Measurements from ENCODE around the gene FAM210A. TPM values are rescaled to one million over a fixed set of nuclear protein-coding genes. Genes with fewer than 3 reads are reported as not detected.

The FAM210A gene
- total and polyA plus RNA-seq, 2 donors (not counting 1 experiment from before 2014, with no cell fraction given): 4.2 to 11.4 TPM

DNA sequence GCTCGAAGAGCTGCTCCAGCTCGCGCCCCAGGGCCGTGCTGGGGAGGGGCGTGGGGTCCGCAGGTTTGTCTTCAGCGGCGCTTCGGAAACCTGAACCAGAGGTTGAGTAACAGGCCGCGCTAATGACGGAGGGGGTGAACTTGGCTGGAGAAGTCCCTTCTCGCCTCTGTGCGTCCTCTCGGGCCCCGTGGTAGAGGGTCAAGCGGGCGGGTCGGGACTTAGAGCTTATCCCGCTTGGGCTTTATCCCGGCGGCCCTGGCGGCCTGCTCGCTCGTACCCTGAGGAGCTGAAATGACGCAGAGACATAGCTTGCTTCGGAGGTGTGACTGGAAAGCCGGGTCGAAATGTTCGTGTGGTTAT is 594 bp upstream of the FAM210A start:
- no peak for ATAC-seq (ENCODE audit: low read depth)
- Histone ChIP-seq H3K36me3 (replicated peaks in 1 of 2; ENCODE audit: control extremely low read depth in 1 of 2, control insufficient read depth in 1 of 2, extremely low read depth in 1 of 2, insufficient read depth in 2 of 2, low read length in 1 of 2) (peaks cover 3 to 4% of the 10 kb centered on the region in 2 experiments), H3K9me3 (ENCODE audit: control extremely low read depth in 1 of 3, control insufficient read depth in 2 of 3, insufficient read depth in 1 of 3, low read length in 2 of 3) (no peaks in the 10 kb centered on the region), H3K27me3 (replicated peaks in 1 of 4; ENCODE audit: control extremely low read depth in 1 of 4, control insufficient read depth in 3 of 4, insufficient read depth in 4 of 4, low read length in 3 of 4) (no peaks in the 10 kb centered on the region), H3K27ac (ENCODE audit: low read length in 2 of 2) (peak overlapping the region; percentile 83 to 94), H3K4me3 (ENCODE audit: control extremely low read depth in 1 of 5, extremely low read depth in 1 of 5, insufficient read depth in 1 of 5, low read depth in 2 of 5, low read length in 4 of 5) (peak overlapping the region; percentile 51 to 94 (median 88)), H3K79me2 (ENCODE audit: control insufficient read depth, insufficient read depth, low read length) (peaks cover 98% of the 10 kb centered on the region), H3K9ac (ENCODE audit: low read length) (peak overlapping the region; percentile 91), H3K4me1 (ENCODE audit: control insufficient read depth in 2 of 2, insufficient read depth in 2 of 2, low read length in 2 of 2) (peaks cover 21 to 26% of the 10 kb centered on the region in 2 donors), H2AFZ (ENCODE audit: insufficient read depth, low read depth, low read length, poor library complexity, severe bottlenecking) (peak overlapping the region; percentile 95), H4K20me1 (ENCODE audit: control insufficient read depth, insufficient read depth, low read length, poor library complexity, severe bottlenecking) (peaks cover 14% of the 10 kb centered on the region), H3K4me2 (replicated peaks; ENCODE audit: low read depth, low read length, poor library complexity, severe bottlenecking) (peak overlapping the region; percentile 89)
- intact Hi-C loops (cut with micrococcal nuclease): loop anchor here (1.0 to 5.0 kb wide), 5 partner anchors 164 to 1025 kb away; partner anchors contain the start of genes CEP192, CEP76 and ZNF519
- peaks cover 51% of the 10 kb centered on the region for H3K4me1 Mint-ChIP-seq
- H3K4me3 Mint-ChIP-seq: peak overlapping the region; percentile 97
- POLR2A ChIA-PET: interaction anchor here (0.6 to 1.0 kb wide), 2 partner anchors 150 to 843 kb away, joined by 3 to 5 read pairs; partner anchors contain the start of gene PTPN2
- CTCF ChIA-PET: interaction anchor here (0.5 to 2.0 kb wide), 4 partner anchors 17 to 511 kb away, joined by 3 to 12 read pairs (median 3); no protein-coding TSS in a partner anchor
- H3K9me3 Mint-ChIP-seq (ENCODE audit: insufficient read depth): no peaks in the 10 kb centered on the region
- no peak for TF ChIP-seq EZH2 (IDR thresholded peaks at IDR 0.05; ENCODE audit: borderline replicate concordance, insufficient read depth, low read depth, low read length, poor library complexity, severe bottlenecking)
- TF ChIP-seq, protein P1, sequence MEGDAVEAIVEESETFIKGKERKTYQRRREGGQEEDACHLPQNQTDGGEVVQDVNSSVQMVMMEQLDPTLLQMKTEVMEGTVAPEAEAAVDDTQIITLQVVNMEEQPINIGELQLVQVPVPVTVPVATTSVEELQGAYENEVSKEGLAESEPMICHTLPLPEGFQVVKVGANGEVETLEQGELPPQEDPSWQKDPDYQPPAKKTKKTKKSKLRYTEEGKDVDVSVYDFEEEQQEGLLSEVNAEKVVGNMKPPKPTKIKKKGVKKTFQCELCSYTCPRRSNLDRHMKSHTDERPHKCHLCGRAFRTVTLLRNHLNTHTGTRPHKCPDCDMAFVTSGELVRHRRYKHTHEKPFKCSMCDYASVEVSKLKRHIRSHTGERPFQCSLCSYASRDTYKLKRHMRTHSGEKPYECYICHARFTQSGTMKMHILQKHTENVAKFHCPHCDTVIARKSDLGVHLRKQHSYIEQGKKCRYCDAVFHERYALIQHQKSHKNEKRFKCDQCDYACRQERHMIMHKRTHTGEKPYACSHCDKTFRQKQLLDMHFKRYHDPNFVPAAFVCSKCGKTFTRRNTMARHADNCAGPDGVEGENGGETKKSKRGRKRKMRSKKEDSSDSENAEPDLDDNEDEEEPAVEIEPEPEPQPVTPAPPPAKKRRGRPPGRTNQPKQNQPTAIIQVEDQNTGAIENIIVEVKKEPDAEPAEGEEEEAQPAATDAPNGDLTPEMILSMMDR (IDR thresholded peaks at IDR 0.05): no peak
- WGBS (ENCODE audit: insufficient coverage): under 1% methylated on average over 30 of the region's 30 CpGs
- DNase-seq: no peak
- H3K27me3 Mint-ChIP-seq: no peaks in the 10 kb centered on the region
- peak overlapping the region; percentile 98 for H3K27ac Mint-ChIP-seq

DNA sequence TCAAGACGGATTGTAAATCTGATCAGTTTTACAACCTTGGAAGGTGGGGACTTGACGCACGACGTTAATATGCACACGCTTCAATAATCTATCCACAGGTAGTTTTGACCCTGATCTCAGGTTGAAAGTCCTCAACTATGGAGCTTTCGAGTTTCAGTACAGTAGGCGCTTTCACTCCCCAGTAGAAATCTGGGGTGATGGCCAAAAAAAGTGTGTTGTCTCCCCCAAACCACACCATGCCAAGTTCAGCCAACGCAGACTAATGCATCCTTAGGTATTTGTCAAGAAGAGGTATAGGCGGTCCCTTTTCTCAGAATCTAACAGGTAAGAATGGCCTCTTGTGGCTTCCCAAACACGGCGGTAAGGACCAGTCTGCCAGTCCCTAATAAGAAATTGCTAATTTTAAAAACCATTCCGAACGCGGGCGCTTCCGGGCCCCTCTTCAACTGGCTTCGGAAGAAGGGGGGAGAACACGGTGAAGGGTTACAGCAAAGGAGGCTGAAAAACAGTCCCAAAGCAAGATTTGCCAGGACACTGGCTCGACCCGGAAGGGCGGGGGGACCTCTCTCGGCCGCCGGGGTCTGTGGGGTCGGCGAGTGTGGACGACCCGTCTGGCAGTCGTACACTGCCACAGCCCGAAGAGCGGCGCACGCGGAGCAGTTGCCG is 659 bp downstream of the FAM210A start:
- Histone ChIP-seq H3K4me2 (replicated peaks; ENCODE audit: low read depth, low read length, poor library complexity, severe bottlenecking) (peak overlapping the region; percentile 89), H3K4me1 (ENCODE audit: control insufficient read depth in 2 of 2, insufficient read depth in 2 of 2, low read length in 2 of 2) (peaks cover 20 to 26% of the 10 kb centered on the region in 2 donors), H4K20me1 (ENCODE audit: control insufficient read depth, insufficient read depth, low read length, poor library complexity, severe bottlenecking) (peaks cover 10% of the 10 kb centered on the region), H3K9ac (ENCODE audit: low read length) (peak overlapping the region; percentile 91), H2AFZ (ENCODE audit: insufficient read depth, low read depth, low read length, poor library complexity, severe bottlenecking) (peak overlapping the region; percentile 95), H3K36me3 (replicated peaks in 1 of 2; ENCODE audit: control extremely low read depth in 1 of 2, control insufficient read depth in 1 of 2, extremely low read depth in 1 of 2, insufficient read depth in 2 of 2, low read length in 1 of 2) (peaks cover 0 to 3% of the 10 kb centered on the region in 2 experiments), H3K79me2 (ENCODE audit: control insufficient read depth, insufficient read depth, low read length) (peaks cover 99% of the 10 kb centered on the region), H3K4me3 (ENCODE audit: control extremely low read depth in 1 of 5, extremely low read depth in 1 of 5, insufficient read depth in 1 of 5, low read depth in 2 of 5, low read length in 4 of 5) (peak overlapping the region; percentile 45 to 94 (median 88)), H3K27ac (ENCODE audit: low read length in 2 of 2) (peak overlapping the region; percentile 35 to 94), H3K27me3 (replicated peaks in 1 of 4; ENCODE audit: control extremely low read depth in 1 of 4, control insufficient read depth in 3 of 4, insufficient read depth in 4 of 4, low read length in 3 of 4) (no peaks in the 10 kb centered on the region), H3K9me3 (ENCODE audit: control extremely low read depth in 1 of 3, control insufficient read depth in 2 of 3, insufficient read depth in 1 of 3, low read length in 2 of 3) (no peaks in the 10 kb centered on the region)
- no peak for ATAC-seq (ENCODE audit: low read depth)
- POLR2A ChIA-PET: interaction anchor here (0.9 to 1.0 kb wide), 2 partner anchors 163 to 842 kb away, joined by 4 to 5 read pairs; partner anchors contain the start of gene PTPN2
- Mint-ChIP-seq H3K4me1 (peaks cover 46% of the 10 kb centered on the region), H3K27ac (peak overlapping the region; percentile 98), H3K27me3 (no peaks in the 10 kb centered on the region), H3K9me3 (ENCODE audit: insufficient read depth) (no peaks in the 10 kb centered on the region), H3K4me3 (peak overlapping the region; percentile 97)
- no peak for DNase-seq
- WGBS (ENCODE audit: insufficient coverage): under 1% methylated on average over 26 of the region's 35 CpGs
- intact Hi-C loops (cut with micrococcal nuclease): loop anchor here (1.0 to 5.0 kb wide), 5 partner anchors 163 to 1023 kb away; partner anchors contain the start of genes CEP192, CEP76 and ZNF519
- CTCF ChIA-PET: interaction anchor here (1.0 to 2.0 kb wide), 3 partner anchors 96 to 510 kb away, joined by 3 to 12 read pairs (median 3); no protein-coding TSS in a partner anchor
- no peak for TF ChIP-seq EZH2 (IDR thresholded peaks at IDR 0.05; ENCODE audit: borderline replicate concordance, insufficient read depth, low read depth, low read length, poor library complexity, severe bottlenecking)
- TF ChIP-seq, protein P1 (IDR thresholded peaks at IDR 0.05): no peak
